HUES64 (cell line): Measurements from ENCODE around the gene ZFAND5.
A peak's percentile ranks its signal among the peaks of the same experiment; 100 is the strongest.

Source experiments
- H3K27ac ChIP-seq: 2 replicates; pipeline ENCODE4 v1.7.0; 2013; ENCODE audit warnings: low read depth, low read length, inconsistent platforms
- H3K27me3 ChIP-seq: 2 replicates; pipeline ENCODE4 v1.6.1; 2013; ENCODE audit warnings: mild to moderate bottlenecking, low read length; ENCODE audit not compliant: insufficient read depth
- H3K36me3 ChIP-seq: 2 replicates; pipeline ENCODE4 v1.6.1; 2013; ENCODE audit warnings: mild to moderate bottlenecking, low read length; ENCODE audit not compliant: insufficient read depth
- H3K4me1 ChIP-seq: 2 replicates; pipeline ENCODE4 v1.6.1; 2013; ENCODE audit warnings: mild to moderate bottlenecking, low read length, moderate library complexity; ENCODE audit not compliant: insufficient read depth
- H3K4me3 ChIP-seq: 2 replicates; pipeline ENCODE4 v1.5.1; 2013; ENCODE audit warnings: mild to moderate bottlenecking, low read length, moderate library complexity
- H3K9ac ChIP-seq: 2 replicates; pipeline ENCODE4 v1.6.1; 2013; ENCODE audit warnings: mild to moderate bottlenecking, low read depth, low read length
- H3K9me3 ChIP-seq: 2 replicates; pipeline ENCODE4 v1.6.1; 2013; ENCODE audit warnings: low read depth, low read length; ENCODE audit not compliant: insufficient read depth
- WGBS: fragments of 150-250, 120-280 bp; methylation state at CpG from one replicate; pipeline ENCODE4 v1.1.7; 2013; ENCODE audit warnings: missing lambda C conversion rate; 5-methylcytosine and 5-hydroxymethylcytosine counted together

ZFAND5 gene

GRCh38 chr9:72362680-72363139, 2.3 kb downstream of the ZFAND5 start:
- peaks cover 60% of the 10 kb centered on the region for H3K36me3 ChIP-seq
- peak overlapping the region; percentile 94 for H3K4me3 ChIP-seq
- no peak overlapping the region for H3K27ac ChIP-seq
- H3K27me3 ChIP-seq, result no peaks in the 10 kb centered on the region
- H3K9me3 ChIP-seq, result no peaks in the 10 kb centered on the region
- peak overlapping the region; percentile 95 for H3K9ac ChIP-seq
- peaks cover 37% of the 10 kb centered on the region for H3K4me1 ChIP-seq
- 9% methylated on average over 2 of the region's 2 CpGs for WGBS

GRCh38 chr9:72362118-72362531, 2.9 kb downstream of the ZFAND5 start:
- WGBS, result 0% methylated on average over 1 of the region's 2 CpGs
- H3K4me3 ChIP-seq, result peak overlapping the region; percentile 94
- no peaks in the 10 kb centered on the region for H3K9me3 ChIP-seq
- H3K36me3 ChIP-seq, result peaks cover 66% of the 10 kb centered on the region
- H3K27me3 ChIP-seq, result no peaks in the 10 kb centered on the region
- H3K4me1 ChIP-seq, result peaks cover 37% of the 10 kb centered on the region
- peak overlapping the region; percentile 95; the same call in 1 of the 2 replicates for H3K9ac ChIP-seq
- no peak overlapping the region for H3K27ac ChIP-seq

- no peaks in the 10 kb centered on the region for H3K9me3 ChIP-seq
- peaks cover 31% of the 10 kb centered on the region for H3K4me1 ChIP-seq
- H3K4me3 ChIP-seq, result peak overlapping the region; percentile 94
- no peaks in the 10 kb centered on the region for H3K27me3 ChIP-seq
- H3K9ac ChIP-seq, result no peak overlapping the region
- no peak overlapping the region for H3K27ac ChIP-seq
- 61% methylated on average over 3 of the region's 3 CpGs for WGBS
- peaks cover 75% of the 10 kb centered on the region for H3K36me3 ChIP-seq
Measured at GRCh38 chr9:72361217-72361616, 3.8 kb downstream of the ZFAND5 start.

GRCh38 chr9:72360324-72360723, 4.7 kb downstream of the ZFAND5 start:
- H3K9ac ChIP-seq, result no peak overlapping the region
- H3K27me3 ChIP-seq, result no peaks in the 10 kb centered on the region
- H3K4me3 ChIP-seq, result no peak overlapping the region
- no peaks in the 10 kb centered on the region for H3K9me3 ChIP-seq
- peaks cover 84% of the 10 kb centered on the region for H3K36me3 ChIP-seq
- H3K4me1 ChIP-seq, result peaks cover 28% of the 10 kb centered on the region
- H3K27ac ChIP-seq, result no peak overlapping the region

- Histone ChIP-seq H3K4me3 (no peak overlapping the region), H3K27ac (no peak overlapping the region)
Measured at GRCh38 chr9:72356041-72356582, 8.9 kb downstream of the ZFAND5 start.

GRCh38 chr9:72355153-72355552, 9.9 kb downstream of the ZFAND5 start:
- no peaks in the 10 kb centered on the region for H3K27me3 ChIP-seq
- no peak overlapping the region for H3K27ac ChIP-seq
- no peak overlapping the region for H3K4me3 ChIP-seq
- 97% methylated on average over 4 of the region's 4 CpGs for WGBS
- no peak overlapping the region for H3K9ac ChIP-seq
- no peaks in the 10 kb centered on the region for H3K9me3 ChIP-seq
- peaks cover 4% of the 10 kb centered on the region for H3K4me1 ChIP-seq
- H3K36me3 ChIP-seq, result peaks cover 65% of the 10 kb centered on the region

More at GRCh38 chr9:72356041-72356582, 8.9 kb downstream of the ZFAND5 start:
- H3K9me3 ChIP-seq, result no peaks in the 10 kb centered on the region
- H3K36me3 ChIP-seq, result peaks cover 75% of the 10 kb centered on the region
- H3K4me1 ChIP-seq, result peaks cover 13% of the 10 kb centered on the region
- WGBS, result 95% methylated on average over 8 of the region's 8 CpGs
- H3K9ac ChIP-seq, result no peak overlapping the region
- no peaks in the 10 kb centered on the region for H3K27me3 ChIP-seq

GRCh38 chr9:72354704-72355103, 10.3 kb downstream of the ZFAND5 start:
- Histone ChIP-seq H3K9ac (no peak overlapping the region), H3K4me3 (no peak overlapping the region), H3K27ac (no peak overlapping the region), H3K36me3 (peaks cover 61% of the 10 kb centered on the region), H3K27me3 (no peaks in the 10 kb centered on the region), H3K4me1 (no peaks in the 10 kb centered on the region; the same call in 1 of the 2 replicates), H3K9me3 (no peaks in the 10 kb centered on the region)
- 90% methylated on average over 1 of the region's 1 CpG for WGBS

- no peak overlapping the region for H3K9ac ChIP-seq
- H3K4me1 ChIP-seq, result no peaks in the 10 kb centered on the region
- H3K36me3 ChIP-seq, result peaks cover 50% of the 10 kb centered on the region
- WGBS, result 96% methylated on average over 4 of the region's 4 CpGs
- H3K27ac ChIP-seq, result no peak overlapping the region
- H3K9me3 ChIP-seq, result no peaks in the 10 kb centered on the region
- no peak overlapping the region for H3K4me3 ChIP-seq
- H3K27me3 ChIP-seq, result no peaks in the 10 kb centered on the region
Measured at GRCh38 chr9:72353455-72354116, 11.4 kb downstream of the ZFAND5 start.

- Histone ChIP-seq H3K36me3 (peaks cover 43% of the 10 kb centered on the region), H3K4me1 (no peaks in the 10 kb centered on the region), H3K27me3 (no peaks in the 10 kb centered on the region), H3K4me3 (no peak overlapping the region), H3K27ac (peak overlapping the region; percentile 3; the same call in 1 of the 2 replicates), H3K9ac (no peak overlapping the region), H3K9me3 (no peaks in the 10 kb centered on the region)
- 68% methylated on average over 2 of the region's 2 CpGs for WGBS
Measured at GRCh38 chr9:72352911-72353388, 12.1 kb downstream of the ZFAND5 start.

GRCh38 chr9:72351538-72352453, 13.2 kb downstream of the ZFAND5 start:
- WGBS, result 87% methylated on average over 15 of the region's 15 CpGs
- H3K4me3 ChIP-seq, result no peak overlapping the region
- H3K9me3 ChIP-seq, result no peaks in the 10 kb centered on the region
- no peaks in the 10 kb centered on the region for H3K4me1 ChIP-seq
- H3K27me3 ChIP-seq, result no peaks in the 10 kb centered on the region
- H3K36me3 ChIP-seq, result peaks cover 32% of the 10 kb centered on the region
- no peak overlapping the region for H3K27ac ChIP-seq
- H3K9ac ChIP-seq, result no peak overlapping the region

- peaks cover 13% of the 10 kb centered on the region for H3K36me3 ChIP-seq
- no peaks in the 10 kb centered on the region for H3K27me3 ChIP-seq
- H3K4me3 ChIP-seq, result no peak overlapping the region
- H3K9ac ChIP-seq, result no peak overlapping the region
- WGBS, result 92% methylated on average over 1 of the region's 1 CpG
- no peaks in the 10 kb centered on the region for H3K9me3 ChIP-seq
- H3K27ac ChIP-seq, result no peak overlapping the region
- no peaks in the 10 kb centered on the region for H3K4me1 ChIP-seq
Measured at GRCh38 chr9:72349911-72350310, 15.1 kb downstream of the ZFAND5 start.
